ENCODE results near the gene HLCS.

Gene HLCS

DNA sequence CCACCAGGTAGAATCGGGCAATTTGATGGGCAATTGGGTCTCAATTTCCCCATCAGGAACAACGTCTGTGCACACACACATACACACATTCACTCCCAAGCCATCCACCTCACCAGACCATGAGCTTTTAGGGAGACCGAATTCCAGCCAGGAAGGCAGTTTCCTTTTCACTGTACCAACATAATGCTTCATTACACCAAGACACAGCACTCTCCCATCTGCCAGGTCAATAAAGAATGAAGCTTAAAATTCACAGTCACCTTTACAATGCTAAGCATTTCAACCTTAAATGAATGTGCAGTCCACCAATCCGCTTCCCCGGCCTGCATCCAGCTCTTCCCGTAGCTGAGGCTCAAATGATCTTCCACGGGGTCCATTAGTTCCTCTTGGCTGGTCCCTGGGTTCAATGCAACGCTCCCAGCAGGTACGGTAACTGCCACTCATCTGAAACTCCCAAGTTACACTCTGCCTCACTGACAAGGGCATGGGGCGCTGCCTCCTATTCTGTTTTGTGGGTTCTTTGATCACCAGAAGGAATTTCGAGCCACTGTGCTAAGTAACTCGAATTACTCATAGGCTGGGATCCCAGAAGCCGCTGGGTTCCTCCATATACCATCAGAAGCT lies 162.5 kb downstream of the HLCS start:
- no peak for DNase-seq

DNA sequence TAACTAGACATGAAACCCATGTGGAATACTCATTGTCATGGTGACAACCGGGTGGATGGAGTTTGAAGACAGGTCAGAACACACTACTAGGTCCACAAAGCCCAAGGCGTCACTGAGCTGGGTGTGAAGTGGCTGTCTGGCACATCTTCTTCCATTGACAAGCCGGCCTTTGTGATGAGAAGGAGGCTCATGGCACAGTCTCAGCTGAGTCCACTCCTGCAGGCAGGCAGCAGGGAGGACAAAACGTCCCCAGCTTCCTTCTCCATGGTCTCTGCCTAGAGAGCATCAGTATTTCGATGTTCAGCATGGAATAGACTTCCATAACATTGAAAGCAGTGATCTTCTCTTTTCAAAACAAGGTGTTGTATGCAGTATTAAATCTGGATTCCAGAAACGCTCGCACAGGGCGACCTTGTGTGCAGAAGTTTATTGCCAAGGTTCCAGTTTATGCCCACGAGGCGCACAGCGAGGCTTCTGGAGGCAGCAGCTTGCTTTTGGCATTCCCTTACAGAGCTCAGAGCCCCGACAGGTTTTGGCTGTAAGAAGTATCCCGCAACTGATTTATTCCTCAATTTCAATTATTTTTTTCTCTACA lies 163.3 kb downstream of the HLCS start:
- no peak for DNase-seq

DNA sequence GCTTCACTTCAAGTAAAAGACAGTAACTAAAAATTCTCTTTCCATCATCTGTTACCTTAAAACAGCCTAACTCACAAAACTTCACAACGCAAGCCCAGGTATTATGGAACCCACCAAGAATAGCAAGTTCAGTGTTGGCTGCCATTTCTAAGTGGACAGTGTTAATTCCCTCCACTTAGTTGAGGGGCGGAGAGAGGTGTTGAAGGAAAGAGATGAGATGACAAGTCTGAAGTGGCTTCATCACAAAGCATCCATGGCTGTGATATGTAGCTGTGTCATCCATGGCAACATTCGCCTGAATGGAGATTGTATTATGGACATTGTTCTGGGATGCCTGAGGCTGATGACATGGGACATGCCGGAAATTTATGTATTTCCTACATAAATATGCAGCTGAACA lies 165.7 kb downstream of the HLCS start:
- no peak for DNase-seq

DNA sequence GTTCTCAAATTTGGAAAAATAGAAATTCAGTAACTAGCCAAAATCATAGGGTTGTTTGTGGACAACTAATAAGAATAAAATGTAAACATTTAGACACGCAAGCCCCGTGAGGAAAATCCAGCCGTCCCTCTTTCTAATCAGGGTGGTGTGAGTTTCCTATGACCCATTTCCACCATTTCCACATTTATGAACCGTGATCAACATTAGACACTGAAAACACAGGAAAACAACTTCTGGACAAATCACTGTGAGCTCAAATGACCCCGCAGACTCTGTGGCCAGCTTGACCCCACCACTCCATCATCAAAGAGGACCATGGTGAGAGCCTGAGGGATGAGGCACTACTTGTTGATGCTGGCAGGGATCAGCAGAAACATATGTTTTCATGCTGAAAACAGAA lies 166.6 kb downstream of the HLCS start:
- no peak for DNase-seq

DNA sequence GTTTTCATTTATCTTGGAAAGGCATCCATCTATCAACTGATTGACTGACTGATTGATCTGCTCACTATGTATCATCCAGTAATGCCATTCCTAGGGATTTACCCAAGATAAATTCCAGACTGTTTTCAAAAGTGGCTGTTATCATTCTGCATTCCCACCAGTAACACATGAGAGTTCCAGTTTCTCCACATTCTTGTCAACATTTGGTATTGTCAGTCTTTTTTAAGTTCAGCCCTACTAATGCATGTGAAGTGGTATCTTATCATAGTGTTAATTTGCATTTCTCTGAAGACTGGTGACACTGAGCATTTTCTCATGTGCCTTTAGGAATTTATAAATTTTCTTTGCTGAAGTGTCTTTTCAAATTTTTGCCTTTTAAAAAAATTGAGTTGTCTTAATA lies 168.0 kb downstream of the HLCS start:
- DNase-seq, result no peak

DNA sequence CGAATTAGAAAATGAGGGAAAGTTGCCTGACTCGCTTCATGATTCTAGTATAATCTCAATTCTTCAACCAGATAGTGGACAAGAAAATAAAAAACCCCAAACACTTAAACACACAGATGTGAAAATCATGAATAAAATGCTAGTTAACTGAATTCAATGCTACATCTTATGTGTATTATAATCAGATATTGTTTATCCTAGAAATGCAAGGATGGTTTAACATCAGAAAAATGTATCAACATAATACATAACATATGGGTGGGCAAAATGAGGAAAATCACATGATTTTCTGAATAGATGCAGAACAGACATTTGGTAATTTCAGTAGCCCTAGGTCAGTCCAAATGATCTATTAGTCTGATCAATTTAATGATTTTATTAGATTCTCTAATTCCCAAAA lies 170.4 kb downstream of the HLCS start:
- no peak for DNase-seq

DNA sequence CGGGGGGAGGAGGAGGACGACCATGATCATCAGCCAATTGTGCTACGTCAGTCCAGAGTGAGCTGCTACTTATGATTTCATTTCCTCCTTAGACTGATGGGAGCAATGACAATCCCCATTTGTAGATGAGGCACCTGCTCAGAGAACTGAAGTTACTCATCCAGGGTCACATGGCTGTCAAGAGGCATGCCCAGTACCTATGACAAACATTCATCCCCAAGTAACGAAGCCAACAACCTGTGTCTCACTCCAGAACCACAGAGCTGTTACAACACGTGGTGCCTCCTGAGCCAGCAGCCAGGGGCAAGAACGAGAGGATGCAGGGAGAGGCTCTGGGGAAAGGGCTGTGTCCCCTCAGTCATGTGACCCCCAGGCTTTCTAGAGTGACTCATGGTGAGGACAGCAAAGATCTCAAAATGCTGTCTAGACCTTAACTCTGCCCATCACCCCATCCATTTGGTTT lies 173.9 kb downstream of the HLCS start:
- no peak for DNase-seq

DNA sequence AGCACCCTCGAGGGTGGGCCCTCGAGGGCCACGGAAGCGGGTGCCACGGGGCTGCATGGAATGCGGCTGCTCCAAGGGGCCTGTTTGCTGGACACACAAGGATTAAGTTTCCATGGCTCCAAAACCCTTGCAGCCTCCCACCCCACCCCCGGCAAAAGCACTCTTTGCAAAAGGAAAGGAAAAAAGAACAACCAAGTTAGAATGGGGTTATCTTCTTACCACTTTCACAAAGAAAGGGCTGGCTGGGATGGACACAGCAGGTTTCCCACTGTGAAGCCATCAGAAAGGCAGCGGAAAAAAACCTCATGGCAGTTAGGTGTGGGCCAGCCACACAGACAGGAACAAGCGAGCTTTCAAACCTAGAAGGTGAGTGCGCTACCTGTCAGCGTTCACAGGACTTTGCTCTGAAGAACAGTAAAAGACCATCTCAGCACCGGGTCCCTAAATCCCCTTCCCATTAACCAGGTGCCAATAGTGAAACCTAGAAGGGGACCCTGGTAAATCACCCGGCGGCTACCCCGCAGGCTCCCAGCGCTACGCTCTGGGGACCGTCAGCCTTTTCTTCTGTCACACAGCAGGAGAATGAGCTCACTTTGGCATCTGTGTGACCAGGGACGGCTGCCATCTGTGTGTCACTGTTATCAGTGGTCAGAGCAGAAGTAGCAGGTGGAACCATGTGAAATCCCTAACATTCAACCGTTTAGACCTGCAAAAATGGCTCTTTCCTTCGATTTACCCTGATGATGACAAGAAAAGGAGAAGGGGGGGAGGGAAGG lies 174.6 kb downstream of the HLCS start:
- no peak for DNase-seq

DNA sequence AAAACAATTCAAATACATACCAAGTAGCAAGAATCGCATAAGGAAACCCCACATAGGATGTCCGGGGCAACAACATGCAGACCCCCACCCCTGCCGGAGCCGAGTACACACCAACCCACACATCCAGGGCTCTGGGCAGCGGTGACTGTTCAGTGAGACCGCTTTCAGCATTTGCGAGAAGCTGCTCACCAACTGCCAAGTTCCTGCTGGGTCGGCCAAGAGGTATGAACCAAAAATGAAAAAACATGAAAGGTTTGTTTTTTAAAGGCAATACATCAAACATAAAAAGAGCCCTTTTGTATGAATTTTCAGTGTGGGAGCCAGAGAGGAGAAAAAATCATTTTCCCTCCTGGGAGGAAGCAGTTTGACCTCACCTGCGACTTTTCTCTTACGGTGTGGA lies 175.3 kb downstream of the HLCS start:
- DNase-seq, result no peak

DNA sequence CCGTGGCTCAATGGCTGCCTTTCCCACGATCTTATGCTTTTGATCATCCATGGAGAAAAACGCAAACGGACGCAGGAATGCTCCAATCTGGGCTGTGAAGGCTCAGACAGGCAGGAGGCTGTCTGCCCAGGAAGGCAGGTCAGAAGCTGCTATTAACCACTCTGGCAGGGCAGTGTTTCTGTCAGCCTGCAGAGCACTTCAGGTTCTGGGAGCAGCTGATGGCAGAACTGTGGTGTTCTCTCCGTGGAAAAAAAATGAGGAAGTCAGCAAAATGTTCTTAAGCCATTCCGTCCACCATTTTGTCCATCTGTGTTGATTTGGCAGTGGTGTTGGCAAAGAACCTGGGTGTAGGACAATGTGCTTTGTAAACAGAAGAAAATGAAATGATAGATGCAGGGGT lies 175.9 kb downstream of the HLCS start:
- no peak for DNase-seq

DNA sequence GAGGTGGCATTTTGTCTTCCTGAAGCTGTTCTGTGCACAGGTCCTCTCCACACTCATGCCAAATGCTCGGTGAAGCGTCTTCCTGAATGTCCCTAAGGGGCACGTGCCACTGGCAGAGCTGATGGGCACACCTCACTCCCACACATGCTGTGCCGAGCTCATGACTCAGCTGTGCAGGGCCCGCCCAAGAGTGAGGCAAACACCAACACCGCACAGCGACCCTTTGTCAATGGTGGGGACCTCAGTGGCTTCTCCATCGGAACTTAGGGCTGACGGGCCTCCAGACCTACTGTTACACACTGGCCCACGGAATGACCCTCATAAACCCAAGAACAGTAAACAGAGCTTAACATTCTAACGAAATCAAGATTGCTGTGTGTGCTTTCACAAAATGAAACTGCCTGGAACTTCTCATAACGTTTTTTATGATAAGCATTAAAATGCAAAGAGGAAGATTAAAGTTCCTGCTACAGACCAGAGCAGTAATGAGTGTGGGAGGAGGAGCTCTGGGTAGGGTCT lies 178.3 kb downstream of the HLCS start:
- no peak for DNase-seq

DNA sequence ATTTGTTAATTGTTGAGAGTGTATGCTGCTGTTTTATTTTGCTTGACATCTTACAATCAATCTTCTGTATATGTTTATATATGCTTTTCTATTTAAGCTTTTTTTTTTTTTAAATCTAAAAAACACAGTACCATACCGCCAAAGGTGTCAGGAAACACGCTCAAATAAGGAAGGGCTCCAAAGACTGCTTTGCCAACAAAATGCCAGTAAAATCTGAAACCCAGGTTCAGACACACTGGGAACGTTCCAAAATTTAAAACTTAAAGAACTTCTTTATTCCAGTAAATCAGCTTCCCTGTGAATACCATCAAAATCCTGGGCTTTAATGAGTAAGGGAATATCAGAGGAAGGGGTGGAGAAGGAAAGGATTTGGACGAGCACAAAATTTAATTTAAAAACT lies 180.3 kb downstream of the HLCS start:
- no peak for DNase-seq

DNA sequence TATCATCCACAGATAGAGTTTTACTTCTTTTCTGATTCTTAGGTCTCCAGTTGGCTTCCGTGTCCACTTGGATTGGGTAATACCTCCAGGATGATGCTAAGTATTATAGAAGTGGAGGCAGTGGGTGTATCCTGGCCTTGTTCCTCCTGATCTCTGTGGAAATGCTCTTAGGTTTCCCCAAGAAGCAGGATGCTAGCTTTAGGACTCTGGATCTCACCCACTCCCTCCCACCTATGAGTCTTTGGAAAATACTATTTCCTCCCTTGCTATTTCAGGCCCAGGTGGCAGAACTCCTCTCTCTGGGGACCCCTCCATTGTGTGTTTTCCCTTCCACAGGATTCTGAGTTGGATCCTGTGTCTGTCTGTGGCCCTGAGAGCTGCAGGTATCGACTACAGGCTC lies 180.9 kb downstream of the HLCS start:
- no peak for DNase-seq

DNA sequence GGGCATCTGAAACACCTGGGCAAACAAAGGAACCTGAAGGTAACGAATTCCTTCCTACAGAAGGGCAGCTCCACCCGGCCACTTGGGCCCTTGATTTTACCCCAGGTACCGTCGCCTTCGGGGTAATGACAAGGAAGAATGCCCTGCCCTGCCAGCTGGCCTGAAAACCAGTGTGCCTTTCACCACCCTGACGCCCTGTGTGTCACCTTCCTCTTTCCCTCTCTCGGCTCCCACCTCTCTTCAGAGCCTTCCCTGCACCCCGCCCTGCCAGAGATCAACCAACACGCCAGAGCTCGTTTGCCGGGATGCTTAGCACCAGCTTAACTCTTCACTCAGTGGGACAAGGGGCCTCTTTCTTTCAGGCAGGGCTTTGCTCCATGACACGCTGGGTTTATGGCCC lies 181.5 kb downstream of the HLCS start:
- DNase-seq, result no peak

DNA sequence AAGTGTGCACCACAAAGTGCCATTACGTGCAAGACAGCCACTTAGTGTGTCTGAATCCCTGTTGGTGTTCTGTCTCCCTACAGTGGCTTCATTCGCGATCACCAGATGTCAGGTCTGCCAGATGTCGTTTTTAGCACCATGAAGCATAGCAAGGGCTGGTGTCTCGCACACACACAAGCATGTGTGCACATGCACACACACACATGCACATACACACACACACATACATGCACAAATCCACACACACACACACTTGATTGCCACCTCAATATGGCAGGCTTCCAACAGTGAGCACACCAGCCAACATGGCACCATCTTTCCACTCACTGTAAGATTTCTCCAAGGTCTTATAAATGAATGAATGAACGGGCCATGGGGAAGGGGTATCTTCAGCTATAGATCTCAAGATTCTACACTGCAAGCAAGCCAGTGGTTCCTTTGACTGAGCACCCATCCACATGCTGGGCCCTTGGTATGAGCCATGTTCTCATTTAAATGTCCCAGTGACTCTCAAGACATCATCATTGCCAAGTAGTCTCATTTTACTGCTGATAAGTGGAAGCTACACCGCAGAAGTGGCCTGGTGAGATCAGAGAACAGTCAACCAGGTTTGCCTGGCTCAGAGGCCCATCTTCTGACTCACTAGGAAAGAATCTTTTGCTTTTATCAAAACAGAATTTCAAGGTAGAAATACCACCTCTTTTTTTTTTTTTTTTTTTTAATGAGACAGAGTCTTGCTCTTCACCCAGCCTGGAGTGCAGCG lies 182.7 kb downstream of the HLCS start:
- DNase-seq, result no peak

DNA sequence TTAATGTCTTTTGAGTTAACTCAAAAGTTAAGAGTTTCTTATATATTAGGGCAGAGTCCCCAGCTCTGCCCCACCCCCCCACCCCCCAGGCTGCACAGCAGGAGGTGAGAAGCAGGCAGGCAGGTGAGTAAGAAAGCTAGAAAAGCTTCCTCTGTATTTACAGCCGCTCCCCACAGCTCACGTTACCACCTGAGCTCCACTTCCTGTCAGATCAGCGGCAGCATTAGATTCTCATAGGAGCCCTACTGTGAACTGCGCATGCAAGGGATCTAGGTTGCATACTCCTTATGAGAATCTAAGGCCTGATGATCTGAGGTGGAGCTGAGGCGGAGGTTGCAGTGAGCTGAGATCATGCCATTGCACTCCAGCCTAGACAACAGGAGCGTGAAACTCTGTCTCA lies 185.6 kb downstream of the HLCS start:
- DNase-seq, result no peak

DNA sequence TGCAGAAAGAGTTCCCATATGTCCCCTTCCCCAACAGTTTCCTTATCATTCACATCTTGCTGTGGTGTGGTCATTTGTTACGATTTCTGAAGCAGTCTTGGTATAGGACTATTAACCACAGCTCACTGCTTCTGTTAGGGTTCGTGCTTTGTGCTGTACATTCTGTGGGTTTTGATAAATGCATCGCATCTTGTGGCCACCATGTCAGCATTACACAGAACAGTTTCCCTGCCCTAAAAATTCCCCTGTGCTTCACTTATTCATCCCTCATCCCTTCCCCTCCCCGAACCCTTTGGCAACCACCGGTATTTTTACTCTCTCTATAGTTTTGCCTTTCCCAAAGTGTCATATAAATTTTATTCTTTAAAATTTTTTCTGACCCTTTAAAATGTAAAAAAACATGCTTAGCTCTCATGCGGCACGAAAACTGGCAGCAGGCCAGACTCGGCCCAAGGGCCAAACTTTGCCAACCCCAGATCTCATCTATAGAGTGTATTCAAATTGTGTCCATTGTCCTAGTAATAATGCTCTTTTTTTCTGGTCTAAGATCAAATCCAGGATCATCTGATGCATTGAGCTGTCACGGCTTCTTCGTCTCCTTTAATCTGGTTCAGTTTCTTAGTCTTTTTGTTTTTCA lies 189.4 kb downstream of the HLCS start:
- no peak for DNase-seq

DNA sequence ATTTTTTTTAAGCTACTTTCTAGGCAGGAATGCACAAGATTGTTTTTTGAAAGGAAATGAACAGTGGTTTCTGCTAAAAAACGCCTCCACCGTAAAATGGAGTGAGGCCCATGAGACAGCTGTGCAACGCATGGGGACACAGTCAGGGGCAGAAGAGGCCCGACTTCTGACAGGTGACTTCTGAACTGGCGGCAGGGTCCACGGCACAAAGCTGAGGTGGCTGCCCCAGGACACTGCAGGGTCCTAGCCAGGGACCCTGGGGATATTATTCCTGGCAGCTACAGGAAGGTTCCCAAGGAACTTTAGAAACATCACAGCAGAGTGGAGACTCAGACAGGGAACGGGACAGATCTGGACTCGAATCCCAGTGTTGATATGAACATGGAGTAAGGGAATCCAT lies 192.5 kb downstream of the HLCS start:
- DNase-seq, result no peak

DNA sequence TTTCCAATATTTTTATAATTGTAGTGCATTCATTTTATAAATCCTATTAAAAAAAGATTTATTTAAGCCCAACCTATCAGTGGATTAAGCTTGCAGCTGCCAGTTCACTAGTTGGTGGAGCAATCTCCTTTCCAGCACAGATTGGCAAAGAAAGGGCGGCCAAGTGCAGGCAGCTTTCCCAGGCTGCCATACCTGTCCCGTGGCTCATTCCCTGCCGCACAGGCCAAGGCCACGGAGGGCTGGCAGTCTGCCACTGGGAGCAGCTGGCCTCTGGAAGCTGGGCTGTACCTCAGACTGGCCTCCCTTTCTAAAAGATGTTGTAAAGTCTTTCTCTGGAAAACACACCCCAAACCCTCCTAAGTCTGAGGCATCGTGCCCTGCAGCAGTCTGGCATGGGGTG lies 193.4 kb downstream of the HLCS start:
- no peak for DNase-seq

DNA sequence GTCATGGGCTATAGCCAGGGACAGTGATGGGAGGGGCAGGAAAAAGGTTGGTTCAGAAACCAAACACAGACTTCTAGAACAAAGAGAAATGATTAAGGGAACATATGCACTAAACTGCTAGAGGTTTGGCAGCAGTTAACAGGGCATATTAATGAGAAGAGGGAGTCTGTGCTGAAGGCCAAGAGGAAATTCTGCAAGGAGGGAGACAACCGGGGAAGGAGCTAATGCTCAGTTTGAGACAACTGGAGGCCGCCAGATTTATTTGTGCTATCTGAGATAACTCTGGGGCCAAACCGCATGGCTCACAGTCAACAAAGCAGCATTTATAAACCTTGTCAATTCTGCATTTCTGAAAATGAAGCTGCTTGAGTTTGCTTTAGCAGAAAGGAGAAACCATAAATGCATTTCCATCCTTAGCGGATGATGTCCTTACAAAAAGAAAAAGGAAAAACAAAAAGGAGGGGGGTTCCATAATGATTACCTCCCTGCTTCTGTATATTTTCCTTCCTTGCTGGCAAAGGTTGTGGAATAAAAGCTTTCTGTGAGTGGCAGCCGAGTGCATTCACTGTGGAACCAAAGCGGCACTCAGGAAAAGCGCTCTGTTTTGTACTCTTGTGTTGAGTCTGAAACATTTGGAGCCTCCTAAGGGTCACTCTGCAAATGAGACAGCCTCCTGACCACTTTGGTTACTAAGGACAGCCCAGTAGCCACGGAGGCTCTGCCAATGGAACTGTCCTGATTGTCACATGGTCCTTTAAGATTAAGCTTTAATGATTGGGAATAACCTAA lies 197.2 kb downstream of the HLCS start:
- no peak for DNase-seq

DNA sequence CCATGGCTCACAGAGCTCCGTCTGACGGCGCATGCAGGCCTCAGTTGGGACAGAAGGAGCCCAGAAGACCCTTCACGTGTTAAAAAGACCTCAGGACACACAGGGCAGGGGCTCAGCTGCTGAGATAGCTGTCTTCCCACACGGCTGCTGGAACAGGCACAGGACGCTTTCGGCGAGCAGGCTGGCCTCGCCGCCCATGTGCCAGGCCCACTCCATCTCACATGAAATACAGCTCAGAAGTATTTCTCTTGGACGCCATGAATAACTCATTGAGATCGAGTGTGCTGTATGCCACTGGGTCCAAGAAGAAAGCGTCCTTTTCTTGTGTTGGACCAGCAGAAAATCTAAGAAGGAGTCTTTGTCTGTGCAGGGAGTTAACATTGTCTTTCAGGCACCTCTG lies 198.0 kb downstream of the HLCS start:
- no peak for DNase-seq

DNA sequence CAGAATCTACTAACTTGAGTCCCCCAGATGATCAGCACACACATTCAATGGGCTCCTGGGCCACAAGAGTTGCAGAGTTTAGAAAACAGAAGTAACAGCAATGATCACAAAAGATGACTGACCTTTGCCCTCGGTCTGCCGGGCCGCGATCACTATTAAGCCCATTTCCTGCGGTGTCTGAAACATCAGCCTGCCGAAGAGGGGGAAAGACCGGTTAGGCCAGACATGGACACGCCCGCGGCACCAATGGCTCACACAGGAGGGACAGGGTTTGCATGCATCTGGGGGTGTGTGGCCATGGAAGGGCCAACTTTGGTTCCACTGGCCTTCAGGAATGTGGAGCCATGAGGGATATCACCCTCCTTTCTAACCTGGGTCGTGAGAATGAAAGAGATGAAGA lies 199.4 kb downstream of the HLCS start:
- DNase-seq, result no peak

All from effector CD4-positive, alpha-beta T cell (primary cell).